WTC11 (cell line): ENCODE data around the gene LCLAT1.

Experiments
- ATF3 ChIP-seq: sonication (generic); formaldehyde crosslinking; conservative IDR thresholded peaks from 2 replicates; pipeline ENCODE4 v1.8.1; 2022; ENCODE audit warnings: mild to moderate bottlenecking, missing genetic modification reagents
- CTCF ChIP-seq: fragments of 200-600 bp; IDR thresholded peaks from 2 replicates; pipeline ENCODE4 v1.8.0; 2022; ENCODE audit warnings: antibody characterized with exemption
- E2F1 ChIP-seq: sonication (generic); formaldehyde crosslinking; IDR thresholded peaks from 2 replicates; pipeline ENCODE4 v1.8.0; 2022; ENCODE audit warnings: mild to moderate bottlenecking, missing genetic modification reagents
- ESRRA ChIP-seq: sonication (generic); formaldehyde crosslinking; IDR thresholded peaks from 2 replicates; pipeline ENCODE4 v1.8.1; 2022; ENCODE audit warnings: mild to moderate bottlenecking, missing genetic modification reagents, borderline replicate concordance
- FOXP1 ChIP-seq: sonication (generic); formaldehyde crosslinking; IDR thresholded peaks from 2 replicates; pipeline ENCODE4 v1.8.0; 2022; ENCODE audit warnings: missing genetic modification reagents, mild to moderate bottlenecking, moderate library complexity, borderline replicate concordance
- JUN ChIP-seq: sonication (generic); formaldehyde crosslinking; IDR thresholded peaks from 2 replicates; pipeline ENCODE4 v1.8.0; 2023; ENCODE audit warnings: mild to moderate bottlenecking, missing genetic modification reagents
- MAX ChIP-seq: sonication (generic); formaldehyde crosslinking; IDR thresholded peaks from 2 replicates; pipeline ENCODE4 v1.8.0; 2022; ENCODE audit warnings: mild to moderate bottlenecking, missing genetic modification reagents
- ZBTB21 ChIP-seq: sonication (generic); formaldehyde crosslinking; IDR thresholded peaks from 2 replicates; pipeline ENCODE4 v1.8.1; 2023; ENCODE audit warnings: mild to moderate bottlenecking, missing genetic modification reagents, borderline replicate concordance
- ZNF396 ChIP-seq: fragments of 250-450 bp; sonication (Bioruptor Pico); IDR thresholded peaks from 2 replicates; pipeline ENCODE4 v1.8.0; 2021; ENCODE audit warnings: mild to moderate bottlenecking, moderate library complexity, borderline replicate concordance

GRCh38 chr2:30481323-30481800, 34.3 kb downstream of the LCLAT1 start:
- no peak for TF ChIP-seq ZBTB21 (CRISPR knock-in tag)
- TF ChIP-seq CTCF = no peak
- TF ChIP-seq JUN (CRISPR knock-in tag) = no peak
- TF ChIP-seq ZNF396 (CRISPR knock-in tag) = no peak
- no peak for TF ChIP-seq ESRRA (CRISPR knock-in tag)
- TF ChIP-seq E2F1 (CRISPR knock-in tag) = no peak
- no peak for TF ChIP-seq MAX (CRISPR knock-in tag)
- TF ChIP-seq ATF3 = no peak
- no peak for TF ChIP-seq FOXP1 (CRISPR knock-in tag)
